Activated CD4-positive, alpha-beta T cell treated with anti-CD3 and anti-CD28 coated beads, Interleukin-2, amount 10 ng/mL, durations not matched to agents 24 days and 14 days (primary cell): ENCODE measurements around the gene TRIM51. TPM values are rescaled to one million over a fixed set of nuclear protein-coding genes. Genes with fewer than 3 reads are reported as not detected.

Source experiments
- DNase-seq: peaks from one replicate; pipeline ENCODE4 v3.0.0; 2022
- H3K27ac Mint-ChIP-seq: one replicate; pipeline ENCODE4 v1.8.0; 2022; ENCODE audit warnings: mild to moderate bottlenecking, mixed read lengths
- H3K27me3 Mint-ChIP-seq: one replicate; pipeline ENCODE4 v1.8.0; 2022; ENCODE audit warnings: mixed read lengths
- H3K36me3 Mint-ChIP-seq: one replicate; pipeline ENCODE4 v1.8.0; 2022; ENCODE audit warnings: low read depth, mild to moderate bottlenecking, mixed read lengths
- H3K4me1 Mint-ChIP-seq: one replicate; pipeline ENCODE4 v1.8.0; 2021; ENCODE audit warnings: mixed read lengths
- H3K4me3 Mint-ChIP-seq: one replicate; pipeline ENCODE4 v1.8.0; 2022; ENCODE audit warnings: mild to moderate bottlenecking, moderate library complexity, mixed read lengths
- H3K9me3 Mint-ChIP-seq: one replicate; pipeline ENCODE4 v1.8.0; 2021; ENCODE audit warnings: mixed read lengths
- intact Hi-C: fragments of 100-400 bp; cut with micrococcal nuclease; formaldehyde crosslinking; loops from one replicate; pipeline ENCODE4 v1.15.1; 2023
- total RNA-seq: library from RNA; stranded (reverse); gene quantifications from 2 replicates; pipeline ENCODE4 v1.2.3, GENCODE V29; 2022

The TRIM51 gene
- total RNA-seq, 1 donor from 2014 or later, result not detected

GRCh38 chr11:55936300-55936699 lies 53.2 kb downstream of the TRIM51 start, which contains the start of gene OR5I1:
Gene OR5I1, minus strand, starts transcription at chr11:55936400. Its CDS starts 0 bp downstream, at chr11:55936400.
- Mint-ChIP-seq H3K36me3 (no peaks in the 10 kb centered on the region), H3K4me1 (no peaks in the 10 kb centered on the region)

More at GRCh38 chr11:55936300-55936699, 53.2 kb downstream of the TRIM51 start, which contains the start of gene OR5I1:
- no peaks in the 10 kb centered on the region for H3K9me3 Mint-ChIP-seq
- DNase-seq, result no peak
- intact Hi-C loops, result no loop called here
- H3K4me3 Mint-ChIP-seq, result no peak within 1 kb of the TSS
- H3K27ac Mint-ChIP-seq, result no peak within 1 kb of the TSS
- H3K27me3 Mint-ChIP-seq, result no peaks in the 10 kb centered on the region

Other genes starting within 250 kb of the TRIM51 start
- not detected in 2 replicates for gene OR4P4, start 248.2 kb upstream of the TRIM51 start, total RNA-seq
- gene OR4S2, start 235.0 kb upstream of the TRIM51 start, total RNA-seq, result not detected in 2 replicates
- gene OR4C6, start 221.1 kb upstream of the TRIM51 start, total RNA-seq, result not detected in 2 replicates
- gene OR5D13, start 109.9 kb upstream of the TRIM51 start, total RNA-seq, result not detected in 2 replicates
- not detected in 2 replicates for gene OR5D14, start 87.7 kb upstream of the TRIM51 start, total RNA-seq
- not detected in 2 replicates for gene OR5L1, start 71.9 kb upstream of the TRIM51 start, total RNA-seq
- not detected in 2 replicates for gene OR5D18, start 63.7 kb upstream of the TRIM51 start, total RNA-seq
- not detected in 2 replicates for gene OR5L2, start 56.1 kb upstream of the TRIM51 start, total RNA-seq
- not detected in 2 replicates for gene OR5D16, start 44.5 kb upstream of the TRIM51 start, total RNA-seq
- gene OR5W2, start 31.3 kb downstream of the TRIM51 start, total RNA-seq, result not detected in 2 replicates
- not detected in 2 replicates for gene OR5I1, start 53.1 kb downstream of the TRIM51 start, total RNA-seq
- not detected in 2 replicates for gene OR10AG1, start 86.6 kb downstream of the TRIM51 start, total RNA-seq
- gene OR5F1, start 111.3 kb downstream of the TRIM51 start, total RNA-seq, result not detected in 2 replicates
- not detected in 2 replicates for gene OR5AS1, start 144.4 kb downstream of the TRIM51 start, total RNA-seq
- not detected in 2 replicates for gene OR8I2, start 210.0 kb downstream of the TRIM51 start, total RNA-seq
- not detected in 2 replicates for gene OR8H2, start 220.4 kb downstream of the TRIM51 start, total RNA-seq
- gene OR8H3, start 239.1 kb downstream of the TRIM51 start, total RNA-seq, result not detected in 2 replicates